Measurements from ENCODE around the gene DNAH5. TPM values are rescaled to one million over a fixed set of nuclear protein-coding genes. Genes with fewer than 3 reads are reported as not detected.

Gene DNAH5
- total RNA-seq, 1 donor: 1.3 TPM

DNA sequence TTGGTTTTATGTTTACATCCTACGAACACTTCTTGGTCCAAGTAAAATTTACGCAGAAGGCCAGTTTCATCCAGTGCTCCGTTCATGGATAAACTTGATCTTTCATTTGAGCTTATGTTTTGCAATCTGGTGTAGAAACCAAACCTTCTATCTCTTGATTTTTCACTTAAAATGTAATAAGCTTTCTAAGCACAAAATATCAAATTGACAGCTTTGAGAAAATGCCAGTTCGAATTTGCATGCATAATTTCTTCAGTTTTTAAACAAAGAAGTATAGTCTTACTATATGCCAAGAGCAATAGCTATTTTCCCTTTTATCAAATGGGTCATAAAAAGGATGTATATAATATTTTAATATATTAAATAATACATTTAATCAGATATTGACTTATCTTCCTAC is 17.8 kb downstream of the DNAH5 start:
- no peak overlapping the region for H3K4me3 ChIP-seq (ENCODE audit: low read depth, low read length)
- TF ChIP-seq, protein P1, sequence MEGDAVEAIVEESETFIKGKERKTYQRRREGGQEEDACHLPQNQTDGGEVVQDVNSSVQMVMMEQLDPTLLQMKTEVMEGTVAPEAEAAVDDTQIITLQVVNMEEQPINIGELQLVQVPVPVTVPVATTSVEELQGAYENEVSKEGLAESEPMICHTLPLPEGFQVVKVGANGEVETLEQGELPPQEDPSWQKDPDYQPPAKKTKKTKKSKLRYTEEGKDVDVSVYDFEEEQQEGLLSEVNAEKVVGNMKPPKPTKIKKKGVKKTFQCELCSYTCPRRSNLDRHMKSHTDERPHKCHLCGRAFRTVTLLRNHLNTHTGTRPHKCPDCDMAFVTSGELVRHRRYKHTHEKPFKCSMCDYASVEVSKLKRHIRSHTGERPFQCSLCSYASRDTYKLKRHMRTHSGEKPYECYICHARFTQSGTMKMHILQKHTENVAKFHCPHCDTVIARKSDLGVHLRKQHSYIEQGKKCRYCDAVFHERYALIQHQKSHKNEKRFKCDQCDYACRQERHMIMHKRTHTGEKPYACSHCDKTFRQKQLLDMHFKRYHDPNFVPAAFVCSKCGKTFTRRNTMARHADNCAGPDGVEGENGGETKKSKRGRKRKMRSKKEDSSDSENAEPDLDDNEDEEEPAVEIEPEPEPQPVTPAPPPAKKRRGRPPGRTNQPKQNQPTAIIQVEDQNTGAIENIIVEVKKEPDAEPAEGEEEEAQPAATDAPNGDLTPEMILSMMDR (IDR thresholded peaks at IDR 0.05; ENCODE audit: insufficient read depth, low read depth, low read length): no peak
- DNase-seq (ENCODE audit: low read depth): no peak

DNA sequence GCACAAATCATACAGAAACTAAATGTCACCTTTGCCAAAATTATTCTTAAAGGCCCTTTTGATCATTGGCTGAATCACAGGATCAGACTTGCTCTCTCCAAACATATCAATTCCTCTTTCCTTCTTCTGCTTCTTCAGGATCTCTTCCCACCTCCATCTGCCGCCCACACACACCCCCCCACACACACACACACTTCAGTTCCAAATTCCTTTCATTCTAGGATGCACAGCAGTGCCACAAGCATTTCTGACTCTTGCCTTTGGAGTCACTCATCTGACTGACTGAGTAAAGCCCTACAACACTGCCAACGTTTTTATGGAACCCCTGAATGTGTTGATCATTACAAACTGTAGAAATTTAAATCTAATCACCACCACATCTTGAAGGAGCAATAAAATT is 22.9 kb downstream of the DNAH5 start:
- peak; percentile 7 for DNase-seq (ENCODE audit: low read depth)
- TF ChIP-seq, protein P1 (IDR thresholded peaks at IDR 0.05; ENCODE audit: insufficient read depth, low read depth, low read length): no peak
- no peak overlapping the region for H3K4me3 ChIP-seq (ENCODE audit: low read depth, low read length)

DNA sequence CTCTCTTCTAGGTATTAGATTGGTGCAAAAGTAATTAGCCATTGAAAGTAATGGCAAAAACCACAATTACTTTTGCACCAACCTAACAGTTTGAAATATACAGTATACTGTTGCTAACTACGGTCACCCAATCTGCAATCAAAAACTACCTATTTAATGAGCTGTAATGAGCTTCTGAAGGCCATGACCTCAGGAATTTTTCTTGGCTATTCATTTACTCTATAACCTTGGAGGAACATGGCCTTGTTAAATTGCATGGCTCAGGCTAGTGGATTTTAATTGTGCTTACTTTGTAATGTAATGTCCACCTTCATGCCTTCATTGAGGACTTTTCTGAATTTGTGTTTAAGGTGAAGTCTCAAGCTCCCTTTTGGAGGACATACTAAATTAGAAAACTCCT is 24.7 kb downstream of the DNAH5 start:
- H3K4me3 ChIP-seq (ENCODE audit: low read depth, low read length): no peak overlapping the region
- DNase-seq (ENCODE audit: low read depth): no peak
- TF ChIP-seq, protein P1 (IDR thresholded peaks at IDR 0.05; ENCODE audit: insufficient read depth, low read depth, low read length): no peak

DNA sequence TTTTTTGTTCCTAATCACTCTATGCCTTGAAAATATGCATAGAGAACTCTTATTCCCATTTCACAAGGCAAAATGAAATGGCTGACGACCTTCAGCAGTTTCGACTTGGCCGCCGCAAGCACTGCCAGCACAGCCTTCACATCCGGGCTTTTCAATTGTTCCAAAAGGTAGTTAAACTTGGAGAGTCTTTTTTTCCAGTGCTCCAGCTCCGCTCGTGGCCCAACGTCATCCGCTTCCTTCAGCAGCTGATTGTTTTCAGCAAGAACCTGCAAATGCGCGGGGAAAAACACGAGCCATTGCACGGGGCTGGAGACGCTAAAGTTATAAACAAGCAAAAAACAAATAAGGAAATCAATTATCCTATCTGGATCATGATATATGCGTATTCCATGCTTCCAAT is 25.4 kb downstream of the DNAH5 start:
- H3K4me3 ChIP-seq (ENCODE audit: low read depth, low read length): no peak overlapping the region
- no peak for DNase-seq (ENCODE audit: low read depth)
- TF ChIP-seq, protein P1 (IDR thresholded peaks at IDR 0.05; ENCODE audit: insufficient read depth, low read depth, low read length): no peak

DNA sequence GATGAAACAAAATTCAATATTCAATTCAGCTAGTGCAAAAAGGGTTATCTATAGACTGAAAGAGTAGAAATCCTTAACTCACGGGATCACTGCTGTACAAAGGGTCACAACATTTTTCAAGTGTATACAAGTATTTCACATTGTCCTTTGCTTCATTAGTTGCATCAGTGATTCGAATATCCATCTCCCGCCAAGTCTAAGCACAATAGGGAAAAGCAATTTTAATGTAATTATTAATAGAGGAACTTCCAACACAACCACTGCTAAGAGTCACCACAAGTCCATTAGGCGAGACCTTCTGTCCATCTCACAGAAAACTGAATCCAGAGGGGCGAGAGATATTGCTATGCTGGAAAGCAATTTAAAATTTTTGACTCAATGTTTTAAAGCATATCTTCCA is 27.4 kb downstream of the DNAH5 start:
- H3K4me3 ChIP-seq (ENCODE audit: low read depth, low read length): no peak overlapping the region
- DNase-seq (ENCODE audit: low read depth): no peak
- TF ChIP-seq, protein P1 (IDR thresholded peaks at IDR 0.05; ENCODE audit: insufficient read depth, low read depth, low read length): no peak

DNA sequence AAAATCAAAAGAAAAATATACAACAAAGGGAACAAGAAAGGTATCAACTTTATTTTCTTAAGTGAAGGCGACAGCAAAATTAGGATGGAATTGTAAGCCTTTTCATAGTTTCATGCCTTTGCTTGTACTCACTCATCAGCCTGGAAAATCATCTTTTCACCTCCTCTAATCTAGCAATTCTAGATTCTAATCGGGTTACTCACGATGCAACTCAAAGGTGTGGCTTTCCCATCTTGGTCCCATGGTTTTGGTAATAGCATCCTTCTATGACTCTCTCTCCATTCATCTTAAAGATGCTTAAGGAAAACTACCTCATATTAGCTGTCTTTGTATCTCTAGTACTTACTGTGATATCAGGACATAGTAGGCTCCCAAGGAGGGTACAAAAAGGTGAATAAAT is 30.5 kb downstream of the DNAH5 start:
- TF ChIP-seq, protein P1 (IDR thresholded peaks at IDR 0.05; ENCODE audit: insufficient read depth, low read depth, low read length): no peak
- DNase-seq (ENCODE audit: low read depth): no peak

DNA sequence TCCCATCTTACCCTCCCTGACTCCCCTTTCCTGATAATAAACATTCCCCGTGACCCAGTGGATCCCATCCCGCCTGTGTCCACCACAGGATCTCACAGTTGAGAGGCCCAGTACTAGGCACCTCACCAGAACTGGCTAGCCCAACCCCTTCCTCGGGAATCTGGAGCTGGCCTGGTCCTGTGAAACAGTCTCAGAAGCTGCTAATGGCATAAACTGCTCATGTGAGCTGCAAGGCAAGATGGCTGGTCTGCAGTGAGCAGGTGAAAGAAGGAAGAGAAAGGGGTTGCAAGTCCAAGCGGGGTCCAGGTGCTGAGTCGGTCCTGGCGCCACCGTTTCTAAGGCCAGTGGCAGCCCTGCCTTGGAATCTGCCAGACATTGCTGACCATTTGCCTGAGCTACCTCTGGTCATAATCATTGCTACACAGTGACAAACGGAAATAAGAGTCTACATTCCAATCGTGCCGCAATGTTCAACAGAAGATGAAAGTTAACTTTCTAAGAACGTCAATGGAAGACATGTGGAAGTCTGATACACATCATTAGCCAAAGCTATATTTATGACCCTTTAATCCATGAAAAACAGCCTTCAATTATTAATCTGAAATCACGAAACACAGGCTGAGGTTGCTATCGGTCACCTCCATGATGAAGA is 33.7 kb downstream of the DNAH5 start:
- TF ChIP-seq, protein P1 (IDR thresholded peaks at IDR 0.05; ENCODE audit: insufficient read depth, low read depth, low read length): no peak

More for the DNA sequence above, 30.5 kb downstream of the DNAH5 start:
- no peak overlapping the region for H3K4me3 ChIP-seq (ENCODE audit: low read depth, low read length)

More for the DNA sequence above, 33.7 kb downstream of the DNAH5 start:
- H3K4me3 ChIP-seq (ENCODE audit: low read depth, low read length): no peak overlapping the region
- no peak for DNase-seq (ENCODE audit: low read depth)
